COLO829 (cell line): ENCODE results near the gene PHKA2.

Experiments used
- DNase-seq: peaks from one replicate; pipeline ENCODE4 v3.0.0; 2012; ENCODE audit warnings: low spot score

PHKA2 gene

DNA sequence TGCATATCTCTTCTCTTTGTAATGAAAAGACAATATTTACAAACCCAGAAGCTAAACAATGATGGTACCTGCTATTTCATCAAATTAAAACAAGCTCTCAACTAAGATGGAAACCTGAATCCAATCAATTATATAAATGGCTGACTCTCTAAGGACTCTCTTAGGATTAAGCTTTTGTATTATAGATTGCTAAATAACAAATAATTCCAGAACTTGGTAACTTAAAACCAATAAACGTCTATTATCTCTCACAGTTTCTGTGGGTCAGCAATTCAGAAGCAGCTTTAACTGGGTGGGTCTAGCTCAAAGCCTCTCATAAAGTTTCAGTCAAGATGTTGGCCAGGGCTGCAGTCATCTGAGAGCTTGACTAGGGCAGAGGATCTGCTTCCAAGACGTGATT lies 12.4 kb downstream of the PHKA2 start:
- DNase-seq: no peak

DNA sequence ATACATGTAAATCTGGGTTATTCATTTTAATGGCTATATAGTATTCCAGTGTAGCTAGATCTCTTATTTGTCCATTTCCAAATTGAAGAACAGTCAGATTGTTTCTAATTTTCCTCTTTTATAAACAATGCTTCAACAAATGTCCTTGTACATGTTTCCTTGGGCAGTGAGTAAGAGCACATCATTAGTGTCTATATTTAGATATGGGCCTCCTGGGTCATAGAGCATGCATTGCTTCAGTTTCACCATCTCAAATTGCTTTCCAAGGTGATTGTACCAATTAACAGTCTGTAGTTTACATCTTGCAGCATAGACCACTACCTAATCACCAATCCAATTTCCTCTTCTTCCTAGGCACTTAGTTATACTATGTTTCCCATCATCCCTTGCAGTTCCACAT lies 13.4 kb downstream of the PHKA2 start:
- no peak for DNase-seq

DNA sequence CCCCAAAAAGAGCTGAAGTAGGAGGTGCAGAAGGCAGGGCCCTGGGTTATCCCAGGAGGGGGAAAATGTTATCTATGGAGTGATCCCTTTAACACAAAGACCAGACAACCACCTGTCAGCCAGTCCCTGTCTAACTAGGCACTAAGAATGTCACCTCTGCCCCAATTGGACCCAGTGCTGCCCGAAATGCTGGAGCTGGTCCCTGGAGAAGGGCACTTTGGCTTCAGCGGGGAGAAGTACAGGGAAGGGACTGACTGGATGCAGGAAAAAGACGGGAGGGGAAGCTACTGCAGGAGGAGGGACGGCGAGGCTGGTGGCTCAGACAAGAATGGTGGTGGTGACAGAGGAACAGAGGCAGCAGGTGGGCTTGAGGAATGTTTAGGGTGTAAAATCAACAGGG lies 17.3 kb downstream of the PHKA2 start:
- no peak for DNase-seq

DNA sequence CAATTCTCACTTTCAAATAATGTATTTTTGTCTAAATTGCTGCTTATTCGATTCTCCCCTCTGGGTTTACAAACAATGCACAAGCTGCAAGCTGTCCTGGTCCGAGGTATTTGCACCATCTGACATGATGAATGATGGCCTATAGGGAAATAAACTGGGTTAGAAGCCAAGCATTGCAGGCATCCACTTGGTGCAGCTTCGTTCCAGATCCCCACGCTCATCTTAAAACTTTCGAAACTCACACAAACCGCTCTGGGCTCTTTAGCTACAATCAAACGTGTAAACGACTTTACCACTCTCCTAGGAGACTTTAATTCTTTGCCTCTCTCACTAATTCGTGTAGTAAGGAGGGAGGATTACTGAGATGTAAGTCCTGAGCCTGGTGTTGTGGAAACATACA lies 19.0 kb downstream of the PHKA2 start:
- DNase-seq: no peak

DNA sequence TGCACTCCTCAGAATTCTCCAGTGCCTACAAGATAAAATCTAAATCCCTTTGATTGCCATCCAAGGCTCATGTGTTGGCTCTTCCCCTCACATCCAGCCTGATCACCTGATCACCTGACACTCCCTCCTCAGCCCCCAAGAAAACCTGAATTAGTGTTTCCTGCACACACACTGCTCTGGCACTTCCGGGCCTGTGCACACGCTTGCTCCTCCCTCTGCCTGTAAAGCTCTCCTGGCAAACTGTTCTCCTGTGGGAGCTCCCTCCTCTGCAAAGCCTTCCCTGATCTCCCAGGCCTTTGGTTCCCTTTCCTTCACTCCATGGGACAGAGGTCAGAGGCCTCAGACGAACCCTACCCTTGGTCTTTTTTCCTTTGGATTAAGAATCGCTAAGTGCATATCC lies 19.9 kb downstream of the PHKA2 start:
- DNase-seq: no peak

DNA sequence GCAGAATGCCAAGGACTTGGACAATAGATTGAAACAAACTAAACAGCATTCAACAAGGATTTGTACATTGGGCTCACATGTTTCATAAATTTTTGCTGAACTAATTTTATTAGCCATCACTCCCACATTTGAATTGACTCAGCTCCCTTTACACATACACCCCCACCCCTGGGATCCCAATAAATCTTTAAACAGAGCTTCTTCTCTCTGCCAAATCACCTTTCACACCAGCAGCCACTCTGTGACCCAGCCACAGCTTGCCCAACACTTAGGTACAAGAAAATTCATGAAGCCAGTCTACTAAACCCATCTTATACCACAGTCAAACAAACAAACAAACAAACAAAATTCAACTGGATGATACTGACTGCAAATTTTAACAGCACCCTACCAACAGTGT lies 21.6 kb downstream of the PHKA2 start:
- no peak for DNase-seq

DNA sequence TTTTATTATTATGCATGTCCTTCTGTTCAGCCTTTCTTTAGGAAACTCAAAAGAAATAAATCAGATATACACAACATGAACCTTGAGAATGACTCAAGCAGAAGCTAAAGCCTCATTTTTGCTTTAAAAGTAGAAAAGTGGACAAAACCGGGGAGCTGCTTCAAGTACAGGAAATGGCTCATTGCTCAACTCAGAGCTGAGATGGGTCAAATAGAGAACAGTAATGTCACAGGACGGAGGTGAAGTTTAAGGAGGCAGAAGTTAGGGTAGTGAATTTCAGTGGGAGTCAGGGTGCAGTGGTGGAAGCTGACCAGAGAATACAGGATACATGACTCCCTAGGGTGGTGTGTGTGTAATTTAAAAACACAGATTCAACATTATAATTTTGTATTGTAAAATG lies 22.2 kb downstream of the PHKA2 start:
- DNase-seq: no peak

DNA sequence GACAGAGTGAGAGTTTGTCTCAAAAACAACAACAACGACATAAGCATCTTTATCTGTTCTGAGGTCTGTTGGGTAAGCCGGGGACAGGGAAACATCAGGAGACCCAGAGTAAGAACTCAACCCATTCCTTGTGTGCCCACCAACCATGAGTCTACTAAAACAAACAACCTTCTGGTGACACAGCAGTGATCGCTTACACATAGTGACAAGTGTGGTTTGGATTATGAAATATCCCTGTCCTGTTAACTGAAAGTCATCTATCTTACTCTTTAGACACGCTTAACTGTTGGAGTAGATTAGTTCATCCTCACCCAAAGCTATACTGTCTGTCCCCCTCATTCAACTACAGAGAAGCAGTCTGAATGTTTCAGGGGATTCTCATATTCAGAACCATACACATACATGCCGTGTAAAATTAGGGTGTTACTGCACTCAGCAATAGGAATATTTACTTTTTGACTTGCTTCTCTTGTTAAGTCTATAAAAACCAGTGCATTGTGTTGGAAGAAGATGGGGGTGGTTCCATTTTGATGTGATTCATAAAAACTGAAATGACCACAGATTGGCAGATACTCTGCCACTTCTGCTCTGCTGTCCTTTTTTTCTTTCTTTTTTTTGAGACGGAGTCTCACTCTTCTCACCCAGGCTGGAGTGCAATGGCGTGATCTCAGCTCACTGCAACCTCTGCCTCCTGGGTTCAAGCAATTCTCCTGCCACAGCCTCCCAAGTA lies 27.4 kb downstream of the PHKA2 start:
- DNase-seq: no peak

DNA sequence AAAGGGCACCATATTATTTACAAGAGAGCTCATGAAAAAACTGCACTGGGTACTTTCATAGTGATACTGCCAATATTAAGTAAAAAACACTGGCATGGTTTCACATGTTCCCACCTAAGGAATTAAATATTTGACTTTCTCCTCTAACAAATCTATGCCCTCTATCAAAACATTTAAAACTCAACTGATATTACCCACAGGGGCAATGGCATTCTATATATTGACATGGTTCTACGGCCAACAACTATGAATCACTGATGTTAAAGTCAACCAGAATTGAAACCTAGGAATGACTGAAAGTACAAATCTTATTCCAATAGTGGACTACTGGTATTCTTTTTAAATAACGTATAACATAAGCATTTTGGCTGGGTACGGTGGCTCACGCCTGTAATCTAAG lies 28.2 kb downstream of the PHKA2 start:
- no peak for DNase-seq

DNA sequence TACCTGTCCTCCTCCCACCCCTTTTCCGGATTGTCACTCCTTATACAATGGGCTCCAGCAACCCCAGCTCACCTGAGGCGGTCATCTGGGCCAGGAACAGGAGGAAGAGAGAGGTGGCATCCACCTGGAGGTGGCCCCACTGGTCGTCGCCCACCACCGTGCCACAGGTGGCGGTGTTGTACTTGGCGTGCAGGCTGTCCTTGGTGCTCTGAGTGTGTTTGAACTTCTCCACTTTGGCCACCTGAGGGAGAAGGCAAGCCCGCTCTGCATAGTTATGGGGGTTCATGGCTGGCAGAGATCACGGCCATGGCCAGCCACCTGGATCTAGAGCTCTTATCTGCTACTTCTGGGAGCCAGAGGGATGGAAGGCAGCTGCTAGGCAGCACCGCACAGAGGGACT lies 32.9 kb downstream of the PHKA2 start:
- no peak for DNase-seq

DNA sequence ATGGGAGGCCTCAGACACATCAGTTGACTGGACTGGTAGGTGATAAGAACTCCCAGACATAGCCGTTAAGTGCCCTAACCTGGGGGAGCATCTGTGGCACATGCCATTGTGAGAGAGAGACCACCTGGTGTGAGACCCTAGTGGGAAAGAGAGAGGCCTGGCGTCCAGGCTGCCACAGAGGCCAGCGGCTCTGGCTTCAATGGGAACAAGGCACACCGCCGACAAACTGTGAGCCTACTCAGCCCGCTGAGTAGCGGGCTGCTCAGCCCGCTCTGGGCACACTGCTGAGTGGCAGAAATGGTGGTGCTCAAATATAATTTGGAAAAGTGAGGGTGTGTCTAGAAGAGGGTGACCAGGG lies 34.0 kb downstream of the PHKA2 start:
- DNase-seq: no peak

DNA sequence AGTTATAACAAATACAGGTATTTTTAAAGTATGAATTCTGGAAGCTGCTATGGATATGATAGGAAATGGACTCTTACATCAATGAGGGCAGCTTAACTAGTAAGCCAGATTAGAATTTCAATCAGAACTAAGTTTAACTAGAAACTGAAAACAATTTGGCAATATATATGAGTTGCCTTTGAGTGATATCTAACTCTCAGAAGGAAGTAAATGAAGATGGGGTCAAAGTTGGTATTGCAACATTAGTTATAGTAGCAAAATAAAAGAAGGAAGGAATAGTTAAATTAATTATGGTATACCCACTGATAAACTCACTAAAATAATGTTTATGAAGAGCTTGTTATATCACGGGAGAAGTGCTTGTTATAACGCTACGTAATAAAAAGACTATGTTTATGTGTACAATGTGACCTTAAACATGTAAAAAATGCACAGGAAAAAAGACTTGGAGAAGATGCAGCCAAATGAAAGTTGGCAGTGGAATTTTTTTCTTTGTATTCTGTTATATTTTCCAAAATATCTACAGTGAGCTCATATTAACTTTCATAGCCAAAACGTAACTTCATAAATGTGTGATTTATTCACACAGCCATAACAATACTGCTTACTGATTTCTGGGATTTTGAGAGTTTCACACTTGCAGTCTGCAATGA lies 34.5 kb downstream of the PHKA2 start:
- DNase-seq: no peak

DNA sequence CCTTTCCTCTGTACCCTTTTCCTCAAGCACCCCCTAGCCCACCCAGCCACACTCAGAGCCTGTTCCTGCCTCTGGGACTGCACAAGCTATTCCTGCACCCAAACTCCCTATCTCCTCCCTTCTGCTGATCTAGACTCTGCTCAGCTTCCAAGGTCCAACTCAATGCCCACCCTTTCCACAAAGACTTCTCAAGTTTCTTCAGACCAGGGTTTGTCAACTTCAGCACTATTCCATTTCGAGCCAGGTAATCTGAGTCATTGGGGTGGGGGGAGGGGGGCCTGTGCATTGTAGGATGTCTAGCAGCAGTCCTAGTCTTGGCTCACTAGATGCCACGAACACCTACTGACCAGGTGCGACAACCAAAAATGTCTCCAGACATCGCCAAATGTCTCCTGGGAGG lies 37.3 kb downstream of the PHKA2 start:
- no peak for DNase-seq

DNA sequence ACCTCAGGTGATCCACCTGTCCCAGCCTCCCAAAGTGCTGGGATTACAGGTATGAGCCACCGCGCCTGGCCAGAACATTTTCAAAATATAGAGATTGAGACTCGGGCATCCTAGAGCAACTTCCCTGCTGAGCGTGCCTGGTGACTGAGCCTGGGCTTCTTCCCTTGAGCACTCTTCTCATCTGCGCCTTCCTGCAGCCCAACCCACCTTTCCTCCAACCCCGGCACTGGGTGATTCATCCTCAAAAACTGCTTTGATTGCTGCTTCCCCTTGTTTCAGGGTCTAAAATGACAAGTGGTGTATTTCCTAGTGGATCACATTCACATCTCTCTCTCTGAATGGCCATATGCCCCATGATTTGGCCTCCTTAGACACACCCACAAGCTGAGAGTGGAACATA lies 37.8 kb downstream of the PHKA2 start:
- DNase-seq: no peak

DNA sequence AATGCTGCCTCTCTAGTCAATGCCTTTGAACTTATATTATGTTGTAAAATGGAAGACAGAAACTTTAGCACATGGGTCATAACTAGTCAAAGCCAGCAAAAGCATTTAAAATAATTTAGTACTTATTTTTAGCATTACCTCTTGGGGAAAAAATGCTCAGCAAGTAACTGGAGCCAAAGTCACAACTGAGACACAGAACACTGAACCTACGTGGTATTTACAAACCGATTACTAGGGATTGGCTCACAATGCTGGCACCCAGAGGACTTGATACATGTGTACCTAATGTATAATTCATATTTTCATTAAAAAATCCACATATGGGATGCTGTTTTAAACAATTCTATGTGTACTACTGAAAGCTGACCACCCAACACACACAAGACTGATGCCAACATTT lies 38.4 kb downstream of the PHKA2 start:
- DNase-seq: no peak

DNA sequence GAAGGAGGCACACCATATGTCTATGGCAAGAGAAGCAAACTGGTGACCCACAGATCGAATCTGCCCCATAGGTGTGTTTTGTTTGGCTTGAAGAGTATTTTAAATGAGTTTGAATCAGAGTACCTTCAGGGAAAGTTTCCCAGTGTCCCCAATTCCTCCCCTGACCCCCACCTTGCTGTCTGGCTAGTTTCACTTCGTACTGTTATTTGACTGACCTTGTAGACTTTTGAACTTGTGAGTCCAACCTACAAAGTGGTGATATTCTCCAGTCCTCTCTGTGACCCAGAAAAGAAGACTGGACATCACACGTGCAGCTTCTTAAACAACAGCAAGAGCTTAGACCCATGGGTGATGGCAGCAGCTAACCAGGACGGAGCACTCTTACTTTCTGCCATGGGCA lies 39.4 kb downstream of the PHKA2 start:
- DNase-seq: no peak

DNA sequence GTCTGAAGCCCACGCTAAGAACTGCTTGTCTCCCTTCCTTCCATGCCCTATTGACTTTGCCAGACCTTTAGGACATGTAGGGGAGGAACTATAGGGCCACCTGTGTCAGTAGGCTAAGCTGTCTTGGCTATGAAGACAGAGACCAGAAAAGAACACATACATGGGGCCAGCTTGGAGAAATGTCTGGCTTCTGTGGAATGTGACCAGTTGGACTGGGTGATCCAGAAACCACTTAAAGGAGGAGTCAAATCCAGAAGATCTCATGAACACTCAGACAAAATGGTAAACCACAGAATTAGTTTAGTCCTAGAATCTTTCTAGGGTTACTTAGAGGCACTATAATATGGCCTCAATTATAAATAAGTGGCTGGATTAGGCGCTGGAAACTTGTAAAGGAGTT lies 42.0 kb downstream of the PHKA2 start:
- no peak for DNase-seq

DNA sequence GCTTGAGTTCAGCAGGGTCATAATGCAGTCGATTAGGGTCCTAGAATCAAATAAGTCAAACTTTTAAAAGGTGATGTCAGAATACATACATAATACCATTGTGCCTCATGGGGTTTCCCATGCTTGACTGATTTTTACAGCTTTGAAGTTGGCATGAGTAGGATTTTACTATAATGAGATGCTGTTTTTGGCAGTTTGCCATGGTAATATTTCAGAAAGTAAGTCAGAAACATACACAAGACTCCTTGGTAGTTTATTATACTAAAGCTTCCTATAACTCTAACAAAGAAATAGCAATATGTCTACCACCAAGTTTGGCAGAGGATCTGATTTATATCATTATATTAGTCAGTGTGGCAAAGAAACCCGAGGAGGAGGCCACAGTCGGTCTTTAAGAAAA lies 45.2 kb downstream of the PHKA2 start:
- no peak for DNase-seq

DNA sequence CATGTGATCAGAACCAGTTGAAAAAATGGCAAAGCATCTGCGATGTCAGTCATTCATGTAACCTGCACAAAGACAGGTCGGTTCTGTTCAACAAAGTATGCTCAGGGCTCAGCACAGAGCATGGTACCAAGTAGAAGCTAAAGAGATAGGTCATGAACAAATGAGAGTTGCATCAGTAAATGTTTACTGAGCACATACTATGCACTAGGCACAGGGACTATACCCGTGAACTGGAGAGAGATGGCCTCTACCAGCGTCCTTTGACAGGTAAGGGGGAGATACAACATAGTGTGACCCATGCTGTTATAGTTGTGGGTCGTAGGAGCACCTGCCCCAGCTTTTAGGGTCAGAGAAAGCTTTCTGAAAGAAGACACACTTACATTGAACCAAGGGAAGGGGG lies 46.7 kb downstream of the PHKA2 start:
- no peak for DNase-seq

DNA sequence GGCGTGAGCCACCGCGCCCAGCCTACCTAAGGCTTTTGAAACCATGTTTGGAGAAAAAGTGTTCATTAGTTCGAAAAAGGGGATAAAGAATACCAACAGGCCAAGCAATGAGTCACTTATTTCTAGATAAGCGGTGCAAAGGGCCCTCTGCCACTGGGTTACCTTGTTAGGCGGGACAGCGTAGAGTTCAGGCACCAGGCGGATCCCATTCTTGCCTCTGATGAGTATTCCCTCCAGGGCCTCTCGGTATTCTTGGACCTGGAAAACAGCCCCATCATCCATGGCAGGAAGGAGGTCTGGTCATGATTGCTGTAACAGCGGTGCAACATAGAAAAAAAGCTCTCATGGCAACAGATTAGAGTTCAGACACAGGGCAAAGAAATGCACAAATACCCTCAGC lies 48.0 kb downstream of the PHKA2 start:
- DNase-seq: no peak

DNA sequence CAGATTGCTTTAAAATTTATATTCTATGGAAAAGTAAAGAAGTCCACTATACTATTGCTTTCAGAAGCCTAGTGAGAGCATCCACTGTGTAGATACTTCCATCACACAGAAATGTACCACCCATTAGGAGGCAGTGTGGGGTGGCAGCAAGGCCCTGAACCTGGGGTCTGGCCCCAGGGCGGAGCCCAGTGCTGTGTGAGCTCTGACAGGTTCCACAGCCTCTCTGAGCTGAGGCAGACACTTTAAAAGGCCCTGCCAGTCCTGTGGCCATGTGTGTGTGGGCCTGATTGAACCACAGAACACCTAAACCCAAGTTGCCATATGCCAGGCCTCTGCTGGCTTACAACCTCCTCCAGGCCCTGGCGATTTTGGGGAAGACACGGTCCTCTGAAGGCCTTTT lies 49.2 kb downstream of the PHKA2 start:
- DNase-seq: no peak

DNA sequence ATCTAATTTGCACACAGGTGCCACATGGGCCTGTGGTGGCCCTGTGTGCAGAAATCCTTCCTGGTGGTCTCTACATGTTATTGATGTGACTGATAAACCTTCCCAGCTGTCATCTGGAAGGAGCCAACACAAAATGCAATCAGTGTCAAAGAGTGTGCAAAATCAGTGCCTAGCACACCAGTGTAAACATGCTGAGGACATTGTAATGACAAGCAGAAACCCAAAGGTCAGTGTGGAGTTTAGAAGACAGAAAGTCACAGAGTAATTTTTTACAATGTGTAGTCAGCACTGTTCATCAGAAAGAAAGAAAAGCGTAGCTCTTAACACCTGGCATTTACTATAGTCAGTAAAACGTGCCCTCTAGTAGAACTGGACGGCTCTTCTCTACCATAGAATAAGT lies 50.3 kb downstream of the PHKA2 start:
- no peak for DNase-seq

DNA sequence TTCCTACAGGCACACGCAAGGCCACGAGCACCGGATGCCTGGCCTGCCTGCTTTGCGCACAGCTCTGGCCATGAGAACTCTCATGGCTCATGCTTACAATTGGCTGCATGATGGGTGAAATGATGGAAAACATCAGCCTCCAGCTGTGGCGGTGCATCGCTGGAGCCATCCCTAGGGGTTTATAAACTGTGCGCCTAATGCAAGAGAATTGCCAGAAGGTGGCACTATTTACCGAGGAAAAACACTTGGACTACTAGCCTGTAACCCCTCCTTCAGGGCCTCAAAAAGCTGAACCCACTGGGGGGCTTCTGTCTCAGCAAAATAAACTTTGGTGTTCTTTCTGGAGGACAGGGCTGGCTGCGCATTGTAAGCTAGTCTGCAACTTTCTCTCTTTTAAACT lies 51.9 kb downstream of the PHKA2 start:
- DNase-seq: no peak

DNA sequence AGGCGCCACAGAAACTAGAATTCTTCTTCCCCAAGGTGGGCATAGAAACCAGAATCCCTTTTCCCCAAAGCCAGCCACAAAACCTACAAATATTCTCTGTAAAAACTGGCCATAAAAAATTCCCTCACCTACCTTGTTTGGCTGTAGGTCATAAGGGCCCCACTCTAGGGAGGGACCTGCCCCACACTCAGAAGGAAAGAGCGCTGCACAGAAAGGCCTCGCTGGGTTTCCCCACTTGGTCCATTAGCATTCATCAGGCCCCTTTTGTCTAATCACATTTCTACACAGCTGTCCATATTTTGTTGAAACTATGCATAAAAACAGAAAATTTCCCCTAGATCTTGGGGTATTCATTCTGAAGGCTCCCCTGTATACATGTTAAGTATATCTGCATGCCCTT lies 54.1 kb downstream of the PHKA2 start:
- DNase-seq: no peak
